OCI-LY7 (cell line): ENCODE results near the gene RBCK1.

Experiments
- CTCF ChIP-seq: fragments of 200-600 bp; sonication (generic); conservative IDR thresholded peaks from 2 replicates; pipeline ENCODE4 v1.5.1; 2014; ENCODE audit warnings: mild to moderate bottlenecking, antibody characterized with exemption, low read length, moderate library complexity, mixed read lengths
- EZH2phosphoT487 ChIP-seq: fragments of 200-600 bp; sonication (generic); IDR thresholded peaks from 2 replicates; pipeline ENCODE4 v1.6.1; 2018; ENCODE audit warnings: low read depth, borderline replicate concordance, mild to moderate bottlenecking, mixed run types, antibody characterized with exemption, low read length, moderate library complexity, mixed read lengths

GRCh38 chr20:460180-460579 lies 52.1 kb downstream of the RBCK1 start:
- no peak for TF ChIP-seq CTCF
- TF ChIP-seq EZH2phosphoT487 = no peak
